ENCODE data around the gene SMIM38. TPM values are rescaled to one million over a fixed set of nuclear protein-coding genes. Genes with fewer than 3 reads are reported as not detected.

The SMIM38 gene
- total RNA-seq, 1 experiment from 2014 or later, result not detected

- DNase-seq (ENCODE audit: low spot score), result no peak
Observed at GRCh38 chr11:69159150-69159852, 3.6 kb downstream of the SMIM38 start.

GRCh38 chr11:69160296-69161116, 4.8 kb downstream of the SMIM38 start:
- no peak for DNase-seq (ENCODE audit: low spot score)

- no peak for DNase-seq (ENCODE audit: low spot score)
Observed at GRCh38 chr11:69161117-69161407, 5.3 kb downstream of the SMIM38 start.

- DNase-seq (ENCODE audit: low spot score), result no peak
Observed at GRCh38 chr11:69162505-69162904, 6.8 kb downstream of the SMIM38 start.

- no peak for DNase-seq (ENCODE audit: low spot score)
Observed at GRCh38 chr11:69163842-69164241, 8.1 kb downstream of the SMIM38 start.

GRCh38 chr11:69164824-69165223, 9.1 kb downstream of the SMIM38 start:
- DNase-seq (ENCODE audit: low spot score), result no peak

- no peak for DNase-seq (ENCODE audit: low spot score)
Observed at GRCh38 chr11:69165775-69166174, 10.0 kb downstream of the SMIM38 start.

- peak; percentile 84 for DNase-seq (ENCODE audit: low spot score)
Observed at GRCh38 chr11:69166218-69167115, 10.7 kb downstream of the SMIM38 start.

- DNase-seq (ENCODE audit: low spot score), result no peak
Observed at GRCh38 chr11:69167130-69167915, 11.6 kb downstream of the SMIM38 start.

- no peak for DNase-seq (ENCODE audit: low spot score)
Observed at GRCh38 chr11:69167916-69168691, 12.4 kb downstream of the SMIM38 start.

- DNase-seq (ENCODE audit: low spot score), result no peak
Observed at GRCh38 chr11:69169479-69169878, 13.7 kb downstream of the SMIM38 start.

- no peak for DNase-seq (ENCODE audit: low spot score)
Observed at GRCh38 chr11:69170704-69171103, 15.0 kb downstream of the SMIM38 start.

- no peak for DNase-seq (ENCODE audit: low spot score)
Observed at GRCh38 chr11:69171476-69172240, 15.9 kb downstream of the SMIM38 start.

- no peak for DNase-seq (ENCODE audit: low spot score)
Observed at GRCh38 chr11:69172674-69173073, 16.9 kb downstream of the SMIM38 start.

- DNase-seq (ENCODE audit: low spot score), result no peak
Observed at GRCh38 chr11:69173331-69173730, 17.6 kb downstream of the SMIM38 start.

GRCh38 chr11:69173925-69174581, 18.3 kb downstream of the SMIM38 start:
- no peak for DNase-seq (ENCODE audit: low spot score)

GRCh38 chr11:69174841-69175240, 19.1 kb downstream of the SMIM38 start:
- no peak for DNase-seq (ENCODE audit: low spot score)

GRCh38 chr11:69178819-69179482, 23.2 kb downstream of the SMIM38 start:
- DNase-seq (ENCODE audit: low spot score), result no peak

- DNase-seq (ENCODE audit: low spot score), result no peak
Observed at GRCh38 chr11:69180226-69180625, 24.5 kb downstream of the SMIM38 start.
